ENCODE measurements around the gene ZCRB1.

Gene ZCRB1

GRCh38 chr12:42326541-42327226, 790 bp upstream of the ZCRB1 start:
- DNase-seq, result no peak

GRCh38 chr12:42325326-42325652, 605 bp downstream of the ZCRB1 start:
- no peak for DNase-seq

- DNase-seq, result no peak
Observed at GRCh38 chr12:42323856-42324255, 2.0 kb downstream of the ZCRB1 start.

- DNase-seq, result no peak
Observed at GRCh38 chr12:42322567-42322966, 3.3 kb downstream of the ZCRB1 start.

- no peak for DNase-seq
Observed at GRCh38 chr12:42320796-42321195, 5.1 kb downstream of the ZCRB1 start.

GRCh38 chr12:42315108-42315507, 10.8 kb downstream of the ZCRB1 start:
- no peak for DNase-seq

GRCh38 chr12:42309996-42310395, 15.9 kb downstream of the ZCRB1 start:
- no peak for DNase-seq

GRCh38 chr12:42308390-42308789, 17.5 kb downstream of the ZCRB1 start:
- DNase-seq, result no peak

GRCh38 chr12:42306297-42306696, 19.6 kb downstream of the ZCRB1 start:
- DNase-seq, result no peak

GRCh38 chr12:42299392-42300308, 26.2 kb downstream of the ZCRB1 start:
- DNase-seq, result no peak

GRCh38 chr12:42298887-42299286, 27.0 kb downstream of the ZCRB1 start:
- DNase-seq, result no peak

GRCh38 chr12:42296503-42297109, 29.3 kb downstream of the ZCRB1 start:
- DNase-seq, result no peak

GRCh38 chr12:42291680-42292079, 34.2 kb downstream of the ZCRB1 start:
- no peak for DNase-seq

GRCh38 chr12:42288544-42288943, 37.4 kb downstream of the ZCRB1 start:
- DNase-seq, result no peak

GRCh38 chr12:42286741-42287140, 39.2 kb downstream of the ZCRB1 start:
- DNase-seq, result no peak

- DNase-seq, result no peak
Observed at GRCh38 chr12:42285431-42285830, 40.5 kb downstream of the ZCRB1 start.

GRCh38 chr12:42284876-42285275, 41.0 kb downstream of the ZCRB1 start:
- DNase-seq, result no peak

GRCh38 chr12:42284157-42284556, 41.7 kb downstream of the ZCRB1 start:
- DNase-seq, result peak; percentile 6

GRCh38 chr12:42283739-42284138, 42.2 kb downstream of the ZCRB1 start:
- no peak for DNase-seq

GRCh38 chr12:42282294-42282693, 43.6 kb downstream of the ZCRB1 start:
- no peak for DNase-seq

GRCh38 chr12:42281844-42282243, 44.0 kb downstream of the ZCRB1 start:
- no peak for DNase-seq

GRCh38 chr12:42281278-42281677, 44.6 kb downstream of the ZCRB1 start:
- DNase-seq, result no peak

GRCh38 chr12:42278128-42278510, 47.8 kb downstream of the ZCRB1 start:
- DNase-seq, result no peak

All from GDM1 (cell line).